CD4-positive, alpha-beta T cell treated with Interleukin-17A for 1 hour (primary cell): ENCODE results near the gene SATB1.
"Not testable (repeated sequence)": the region's sequence is repeated elsewhere in the genome, so short reads cannot be mapped to it uniquely, and the experiment has no call there.

Experiments used
- DNase-seq: peaks from one replicate; pipeline ENCODE4 v3.0.0-alpha.2; 2020

The SATB1 gene

DNA sequence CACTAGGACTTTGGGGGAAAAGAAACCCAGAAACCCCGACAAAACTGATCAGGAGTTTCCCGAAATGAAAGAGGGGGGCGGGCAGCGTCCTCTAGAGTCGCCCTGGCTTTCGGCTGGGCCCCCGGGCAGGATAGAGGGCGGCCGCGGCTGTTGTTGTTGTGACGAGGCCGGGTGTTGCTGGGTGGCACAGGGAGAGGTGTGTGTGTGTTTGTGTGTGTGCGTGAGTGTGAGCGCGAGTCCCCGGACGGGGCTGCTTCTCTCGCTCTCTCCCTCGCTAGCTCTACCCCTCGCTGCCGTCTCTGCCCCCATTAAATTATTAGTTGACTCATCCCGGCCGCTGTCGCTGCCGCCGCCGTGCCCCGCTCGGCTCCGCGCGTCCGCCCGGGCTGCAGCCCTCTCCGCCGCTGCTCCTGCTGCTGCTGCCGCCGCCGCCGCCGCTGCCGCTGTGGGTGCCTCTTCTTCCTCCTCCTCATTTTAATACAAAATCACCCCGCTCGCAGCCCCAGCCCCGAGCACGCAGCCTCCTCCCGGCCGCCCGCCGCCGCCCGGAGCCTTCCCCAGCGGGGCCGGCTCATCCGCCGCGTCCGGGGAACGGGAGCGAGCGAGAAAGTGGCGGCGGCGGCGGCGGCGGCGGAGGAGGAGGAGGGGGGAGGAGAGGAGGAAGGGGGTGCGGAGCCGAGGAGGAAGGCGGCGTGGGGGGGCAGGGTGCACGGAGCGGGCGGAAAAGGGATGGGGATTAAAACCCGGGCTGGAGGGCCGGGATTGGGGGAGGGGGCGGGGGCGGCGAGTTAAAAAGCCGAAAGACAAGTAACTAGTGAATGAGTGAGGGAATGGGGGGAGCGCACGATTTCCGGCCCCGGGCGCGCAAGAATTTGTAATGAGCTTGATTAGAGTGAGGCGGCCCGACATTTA, at the start of gene SATB1:
Gene SATB1, minus strand, starts transcription at position 611 of the 912 bp plus-strand sequence. CDS start 4,372 bp downstream, outside the sequence.
- DNase-seq, result peak; percentile 74

DNA sequence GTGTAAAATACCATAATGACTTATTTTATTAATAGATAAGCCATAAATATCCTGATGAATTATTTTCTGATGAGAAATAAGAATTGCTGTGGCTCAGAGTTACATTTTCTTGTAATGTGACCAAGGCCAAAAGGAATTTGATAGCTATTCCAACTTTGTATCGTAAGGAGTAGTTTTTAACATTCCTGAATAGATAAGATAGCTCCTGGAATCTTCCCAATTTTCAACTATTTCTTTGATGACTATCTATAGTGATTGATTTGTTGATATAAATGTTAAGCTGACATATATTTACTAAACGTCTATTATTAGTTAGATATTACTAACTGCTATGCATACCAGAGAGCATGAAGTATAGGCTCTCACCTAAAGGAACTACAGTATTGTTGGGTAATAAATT, 49.1 kb upstream of the SATB1 start:
- no peak for DNase-seq

DNA sequence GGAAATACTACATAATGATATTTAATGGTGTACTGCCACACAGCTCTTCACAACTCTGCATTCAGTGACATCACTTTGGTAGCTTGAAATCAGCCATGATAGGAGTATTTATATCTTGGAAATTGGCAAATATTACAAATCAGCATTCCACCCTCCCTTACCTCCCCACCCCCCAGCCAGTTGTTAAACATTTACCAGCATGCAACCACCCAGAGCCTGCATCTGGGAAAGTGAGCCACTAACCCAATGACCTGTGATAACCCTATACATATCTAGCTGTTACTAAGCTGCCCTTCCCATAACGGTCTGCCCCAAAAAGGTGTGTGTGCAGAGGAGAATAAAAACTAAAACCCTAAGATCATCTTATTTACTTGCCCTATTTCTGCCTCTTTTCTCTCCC, 44.6 kb upstream of the SATB1 start:
- no peak for DNase-seq

DNA sequence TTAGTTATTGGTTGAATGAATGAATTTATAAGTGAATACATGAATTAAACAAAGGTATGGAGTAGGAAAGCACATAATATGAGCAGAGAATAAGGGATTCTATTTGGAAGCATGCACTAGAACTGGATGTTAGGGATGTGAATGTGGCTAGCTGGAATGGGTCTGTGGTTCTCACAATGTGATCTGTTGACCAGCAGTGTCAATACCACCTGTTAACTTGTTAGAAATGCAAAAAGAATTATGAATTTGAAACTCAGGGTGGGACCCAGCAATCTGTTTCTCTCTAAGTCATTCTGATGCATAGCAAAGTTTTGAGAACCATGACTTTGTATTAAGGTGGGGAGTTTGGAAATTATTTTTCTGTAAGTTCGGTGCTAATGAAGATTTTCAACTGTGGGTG, 41.0 kb upstream of the SATB1 start:
- no peak for DNase-seq

DNA sequence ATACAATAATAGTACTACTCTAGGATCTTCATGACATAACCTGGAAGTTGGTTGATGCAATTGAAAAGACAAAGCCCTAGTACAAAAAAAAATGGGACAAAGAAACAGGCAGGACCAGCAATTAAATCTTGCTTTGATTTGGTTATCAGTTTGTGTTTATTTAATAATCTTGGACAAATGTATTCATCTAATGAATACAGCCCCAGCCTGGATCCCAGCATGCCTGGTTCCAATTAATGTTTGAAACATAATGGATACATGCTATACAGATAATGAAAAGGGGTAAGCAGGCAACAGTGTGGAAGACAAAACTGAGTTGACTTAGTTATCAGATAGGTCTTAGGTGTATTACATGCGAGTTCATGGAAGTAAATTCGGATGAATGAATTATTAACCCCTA, 29.6 kb upstream of the SATB1 start:
- no peak for DNase-seq

DNA sequence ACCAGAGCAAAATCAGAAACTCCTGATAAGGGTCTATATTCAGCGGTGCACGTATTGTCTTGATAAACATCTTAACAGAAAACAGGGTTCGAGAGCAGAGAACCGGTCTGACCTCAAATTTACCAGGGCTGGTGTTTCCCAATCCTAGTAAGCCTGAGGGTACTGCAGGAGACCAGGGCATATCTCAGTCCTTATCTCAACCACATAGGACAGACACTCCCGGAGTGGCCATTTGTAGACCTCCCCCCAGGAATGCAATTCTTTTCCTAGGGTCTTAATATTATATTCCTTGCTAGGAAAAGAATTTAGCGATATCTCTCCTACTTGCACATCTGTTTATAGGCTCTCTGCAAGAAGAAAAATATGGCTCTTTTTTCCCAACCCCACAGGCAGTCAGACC, 24.5 kb upstream of the SATB1 start:
- not testable (repeated sequence) for DNase-seq

DNA sequence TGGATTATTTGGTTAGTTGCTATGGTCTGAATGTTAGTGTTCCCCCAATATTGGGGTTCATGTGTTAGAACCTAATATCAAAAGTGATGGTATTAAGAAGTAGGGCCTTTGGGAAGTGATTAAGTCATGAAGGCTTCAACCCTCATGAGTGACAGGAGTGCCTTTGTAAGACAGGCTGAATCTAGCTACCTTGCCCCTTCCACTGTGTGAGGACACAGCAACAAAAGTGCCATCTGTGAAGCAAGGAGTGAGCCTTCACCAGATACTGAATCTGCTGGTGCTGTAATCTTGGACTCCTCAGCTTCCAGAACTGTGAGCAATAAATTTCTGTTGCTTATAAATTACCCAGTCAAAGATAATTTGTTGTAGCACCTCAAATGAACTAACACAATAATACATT, 22.6 kb upstream of the SATB1 start:
- DNase-seq, result no peak

DNA sequence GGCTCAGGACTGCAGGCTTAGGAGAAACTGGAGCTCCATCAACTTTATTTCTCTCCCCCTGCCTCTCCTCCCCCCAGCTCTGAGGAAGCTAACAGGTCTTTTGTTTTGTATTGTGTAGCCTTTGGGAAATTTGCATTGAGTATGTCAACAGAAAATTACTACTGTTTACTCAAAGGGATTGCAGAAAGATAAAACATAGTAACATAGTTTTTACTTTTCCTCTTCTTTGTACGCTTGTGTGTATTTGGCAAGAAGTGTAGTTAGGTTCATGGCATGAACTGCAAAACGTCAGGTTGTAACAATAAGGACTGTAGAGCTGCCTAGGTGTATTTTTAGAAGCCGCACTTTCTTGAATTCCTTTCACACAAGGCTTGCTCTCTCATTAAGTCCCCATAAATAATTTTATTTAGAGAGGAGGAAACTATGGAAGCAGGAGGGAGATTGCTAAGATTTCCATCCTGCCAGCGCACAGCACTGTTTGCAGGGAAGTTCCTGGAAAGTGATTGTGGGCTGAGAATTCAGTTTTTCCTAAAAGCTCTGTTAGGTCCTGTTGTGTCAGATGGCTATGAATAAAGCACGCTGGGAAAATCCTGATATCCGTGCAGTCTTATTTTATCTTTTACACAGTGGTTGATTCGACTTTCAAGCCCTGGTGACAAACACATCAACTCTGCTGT, 21.1 kb upstream of the SATB1 start:
- DNase-seq, result no peak

DNA sequence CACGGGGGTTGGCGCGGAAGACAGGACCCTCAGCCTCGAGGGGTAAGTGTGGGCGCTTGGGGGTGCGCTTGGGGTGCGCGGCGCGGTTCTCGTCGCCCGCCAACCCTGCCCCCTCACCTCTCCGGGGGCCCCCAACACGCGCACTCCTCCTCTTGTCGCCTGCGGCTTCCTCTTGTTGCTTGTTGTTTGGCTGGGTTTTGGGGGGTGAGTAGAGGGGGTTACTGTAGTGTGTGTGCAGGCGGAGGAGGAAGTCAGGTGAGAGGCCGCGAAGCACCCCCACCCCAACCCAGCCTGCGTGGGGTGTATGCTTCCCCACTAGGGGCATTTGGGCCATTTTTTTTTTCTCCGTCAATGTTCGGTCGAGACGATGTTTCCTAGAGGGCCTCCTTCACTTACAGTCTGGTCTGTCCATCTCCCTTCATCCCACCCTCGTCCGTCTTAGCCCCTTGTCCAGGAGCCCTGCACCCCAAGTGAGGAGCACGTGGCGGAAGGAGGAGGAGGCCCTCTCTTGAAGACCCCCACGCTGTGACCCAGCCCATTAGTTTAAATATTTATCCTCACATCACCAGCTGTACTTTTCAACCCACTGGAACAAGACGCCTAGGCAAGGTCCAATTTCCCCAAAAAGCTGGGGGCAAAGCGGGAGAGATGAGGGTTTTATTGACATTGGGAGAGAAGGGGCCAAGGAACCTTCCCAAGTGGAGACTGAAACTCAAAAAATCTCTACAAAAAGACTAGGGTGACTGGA, 20.4 kb upstream of the SATB1 start:
- peak; percentile 86 for DNase-seq

DNA sequence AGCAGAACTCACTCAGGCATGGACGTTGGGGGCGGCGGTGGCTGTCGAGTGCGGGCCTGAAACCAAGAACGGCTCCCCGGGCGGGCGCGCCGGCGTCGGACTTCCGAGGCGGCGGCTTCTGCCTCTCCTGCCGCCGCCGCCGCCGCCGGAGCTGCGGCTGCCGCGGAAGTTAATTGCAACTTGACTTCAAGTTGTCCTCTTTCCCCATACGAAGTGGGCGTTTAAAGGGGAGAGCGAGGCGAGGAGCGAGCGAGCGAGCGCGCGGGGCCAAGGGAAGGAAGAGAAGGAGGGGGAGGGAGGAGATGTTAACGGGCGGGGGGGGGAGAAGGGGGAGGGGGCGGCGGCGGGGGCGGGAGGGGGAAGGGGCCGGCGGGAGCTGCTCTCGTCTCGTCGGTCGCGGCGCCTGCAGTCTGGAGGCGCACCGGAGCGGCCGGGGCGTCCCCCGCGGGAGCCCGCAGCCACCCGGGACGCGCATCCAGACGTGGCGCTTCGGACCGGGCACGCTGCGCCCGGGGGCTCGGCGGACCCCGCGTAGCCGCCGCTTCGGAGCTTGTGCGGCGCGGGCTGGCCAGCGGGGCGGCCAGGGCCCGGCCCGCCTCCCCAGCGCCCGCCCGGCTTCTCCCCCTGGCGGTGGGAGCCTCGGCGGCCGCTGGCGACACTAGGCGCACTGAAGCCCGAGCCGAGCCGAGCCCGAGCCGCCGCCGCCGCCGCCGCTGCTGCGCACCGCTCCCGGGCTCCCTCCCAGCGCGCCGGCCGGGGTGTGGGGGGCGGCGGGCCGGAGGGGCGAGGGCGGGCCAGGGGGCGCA, 19.7 kb upstream of the SATB1 start:
- DNase-seq, result peak; percentile 85

DNA sequence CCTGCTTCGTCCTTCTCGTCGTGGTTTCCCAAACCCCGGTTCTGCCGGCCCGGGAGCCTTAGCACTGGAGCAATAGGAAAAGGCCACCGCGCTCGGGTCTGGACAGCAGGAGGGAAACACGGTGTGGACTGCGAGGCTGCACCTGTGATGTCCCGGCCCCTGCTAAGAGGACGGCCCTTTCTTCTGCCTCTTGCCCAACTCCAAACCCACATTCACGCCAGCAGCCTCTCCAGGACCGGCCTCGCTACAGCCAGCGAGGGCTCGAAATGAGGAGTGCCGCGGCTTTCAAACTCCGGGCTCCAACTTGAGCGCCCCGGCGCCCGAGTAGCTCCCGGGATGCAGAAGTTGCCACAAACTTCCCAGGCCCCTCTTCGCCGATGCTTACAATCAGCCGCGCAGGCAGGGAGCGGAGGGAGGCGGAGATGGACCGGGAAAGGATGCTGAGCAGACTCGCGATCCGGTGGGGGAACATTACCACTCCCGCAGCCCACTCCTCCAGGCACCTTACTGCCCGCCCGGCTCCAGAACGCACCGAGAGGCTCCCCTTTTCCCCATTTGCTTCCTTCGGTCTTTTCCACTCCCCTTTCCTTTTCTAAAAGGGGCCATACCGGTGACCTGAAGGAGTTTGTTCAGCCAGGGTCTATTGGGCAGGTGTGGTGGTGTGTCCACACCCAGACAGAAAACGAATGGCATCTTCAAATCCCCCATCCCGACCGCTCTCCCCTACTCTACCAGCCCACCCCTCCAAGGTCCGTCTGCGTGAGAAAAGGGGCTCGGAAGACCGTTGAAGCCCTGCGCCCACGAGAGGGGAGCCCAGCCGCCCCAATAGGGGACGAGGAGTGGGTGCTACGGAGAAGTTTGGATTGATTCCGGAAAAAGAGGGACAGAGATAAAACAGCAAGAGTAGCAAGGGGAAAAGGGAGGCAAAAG, 18.8 kb upstream of the SATB1 start:
- no peak for DNase-seq

DNA sequence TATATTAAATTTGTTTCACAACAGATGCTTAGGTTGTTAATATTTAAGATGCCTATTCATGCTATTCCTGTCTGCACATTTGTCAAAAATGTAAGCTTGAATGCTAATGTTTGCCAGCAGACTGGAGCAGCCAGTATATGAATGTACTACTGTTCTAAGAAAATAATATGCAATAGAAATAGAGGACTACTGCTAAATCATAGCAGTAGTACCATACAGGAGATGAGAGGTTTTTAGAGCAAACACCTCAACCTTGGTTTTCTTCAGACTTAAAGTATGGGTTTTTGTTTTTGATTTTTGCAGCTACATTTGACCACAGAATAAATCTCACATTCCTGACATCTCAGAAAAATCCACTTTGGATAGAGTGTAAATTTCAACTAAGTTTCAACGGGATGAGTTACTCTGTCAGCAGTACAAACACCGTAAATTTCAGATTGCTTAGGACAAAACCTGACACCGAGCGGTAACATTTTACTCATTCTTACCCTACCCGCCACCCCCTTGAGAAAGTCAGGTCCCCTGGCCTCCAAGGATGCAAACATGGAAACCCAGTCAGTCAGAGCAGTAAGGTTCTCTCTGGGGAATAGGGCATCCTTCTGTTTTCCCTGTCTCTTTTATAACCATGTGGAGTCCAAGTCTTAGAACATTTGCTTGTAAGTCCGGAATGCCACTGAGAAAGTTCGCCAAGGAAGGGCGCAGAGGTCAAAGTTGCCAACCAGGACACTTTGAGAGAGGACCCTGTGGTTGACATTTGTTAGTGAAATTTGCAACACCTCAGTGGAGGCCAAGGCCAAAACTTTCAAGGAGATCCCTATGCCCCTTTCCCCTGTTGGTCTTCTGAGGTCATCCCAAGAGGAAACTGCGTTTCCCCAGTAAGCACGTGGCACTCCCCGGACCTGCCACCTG, 17.9 kb upstream of the SATB1 start:
- DNase-seq, result no peak

DNA sequence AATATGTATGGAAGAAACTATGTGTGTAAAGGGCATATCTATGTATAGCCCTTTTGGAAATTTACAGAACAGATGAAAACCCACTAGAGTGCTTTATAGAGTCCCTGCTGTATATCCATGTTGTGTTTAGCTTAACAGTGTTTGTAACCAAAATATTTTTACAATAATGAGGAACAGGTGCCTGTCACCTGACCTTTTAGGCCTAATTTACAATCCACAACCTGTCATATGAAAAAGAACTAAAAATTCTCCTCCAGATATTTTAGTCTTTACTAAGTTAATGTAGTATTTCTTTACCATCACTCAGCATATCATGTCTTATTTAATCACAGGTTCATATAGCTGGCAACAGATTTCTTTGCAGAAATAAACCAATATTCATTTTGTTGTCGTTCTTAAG, 16.4 kb upstream of the SATB1 start:
- no peak for DNase-seq

DNA sequence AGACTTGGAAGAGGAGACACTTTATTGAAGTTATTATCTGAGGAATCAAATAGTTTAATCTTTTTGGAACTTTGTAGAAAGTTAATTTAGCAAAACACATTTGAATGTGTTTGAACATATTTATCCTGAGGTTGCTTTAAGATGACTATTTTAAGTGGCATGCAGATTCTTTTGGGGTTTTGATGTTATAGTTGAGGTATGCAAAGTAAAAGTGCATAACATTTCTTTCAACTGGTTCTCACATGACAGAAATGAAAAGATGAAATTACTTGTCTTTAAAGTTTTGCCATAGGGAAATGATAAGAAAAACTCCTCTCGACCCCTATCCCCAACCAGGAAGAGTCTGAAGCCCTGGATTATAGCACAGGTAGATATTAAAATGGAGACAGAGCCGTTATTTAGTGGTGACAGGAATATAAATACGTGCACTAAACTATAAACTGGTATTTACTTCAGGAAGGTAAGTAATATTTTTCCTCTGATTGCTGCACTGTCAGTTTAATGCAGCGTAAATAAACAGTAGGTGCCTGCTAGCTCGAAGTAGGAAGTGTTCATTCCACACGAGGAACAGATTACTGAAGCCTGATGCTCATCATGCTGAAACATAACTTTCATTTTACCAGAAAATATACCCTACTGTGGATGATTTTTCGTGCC, 15.1 kb upstream of the SATB1 start:
- no peak for DNase-seq

DNA sequence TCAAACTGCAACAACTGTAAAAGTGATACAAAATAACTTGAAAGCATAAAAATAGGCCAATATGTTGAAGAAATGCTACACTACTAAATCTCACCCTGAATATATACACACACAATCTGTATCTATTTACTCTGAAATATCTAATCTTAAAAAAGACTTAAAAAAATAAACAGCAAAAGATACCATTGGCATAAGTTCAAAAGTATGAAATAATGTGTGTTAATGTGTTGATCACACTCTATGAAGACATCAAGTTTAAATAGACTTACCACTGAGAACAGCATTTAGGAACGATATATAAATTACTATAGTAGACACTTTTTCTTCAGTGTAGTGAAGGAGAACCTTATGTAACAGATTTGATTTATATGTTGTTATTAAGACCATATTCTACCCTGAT, 14.1 kb upstream of the SATB1 start:
- DNase-seq, result no peak

DNA sequence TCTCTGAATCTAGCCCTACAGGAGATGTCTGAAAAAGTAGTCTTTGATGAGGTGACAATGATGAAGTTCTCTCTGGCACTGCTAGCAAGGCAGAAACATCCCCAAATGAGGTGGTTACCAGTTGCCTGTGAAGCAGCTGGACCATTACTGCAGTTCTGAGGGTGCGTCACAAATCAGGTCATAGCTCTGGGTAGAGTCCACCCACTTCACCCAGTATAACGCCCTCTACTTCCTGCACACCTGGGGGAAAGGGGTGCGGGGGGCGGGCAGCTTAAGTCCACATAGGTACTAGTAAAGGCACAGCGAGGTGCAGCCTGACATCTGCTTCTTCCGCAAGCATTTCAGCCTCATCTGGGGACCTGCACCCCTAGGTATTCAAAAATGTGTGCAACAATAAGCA, 13.4 kb upstream of the SATB1 start:
- peak; percentile 81 for DNase-seq

DNA sequence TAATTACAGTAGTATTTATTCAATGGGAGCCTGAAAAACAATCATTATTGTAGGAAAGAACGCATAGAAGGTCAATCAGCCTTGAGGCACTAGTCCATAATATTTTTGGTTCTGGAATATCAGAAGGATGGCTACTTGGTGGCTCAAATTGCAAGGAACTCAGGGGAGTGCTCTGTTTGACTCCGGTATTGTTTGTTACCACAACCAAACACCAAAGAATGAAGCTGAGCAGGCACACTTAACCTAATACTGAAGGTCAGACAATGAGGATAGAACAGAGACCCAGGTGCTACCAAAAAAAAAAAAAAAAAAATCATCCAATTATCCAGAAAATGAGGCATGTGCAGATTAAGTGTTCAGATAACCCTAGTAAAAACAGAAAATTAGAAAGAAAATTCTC, 11.1 kb upstream of the SATB1 start:
- no peak for DNase-seq

DNA sequence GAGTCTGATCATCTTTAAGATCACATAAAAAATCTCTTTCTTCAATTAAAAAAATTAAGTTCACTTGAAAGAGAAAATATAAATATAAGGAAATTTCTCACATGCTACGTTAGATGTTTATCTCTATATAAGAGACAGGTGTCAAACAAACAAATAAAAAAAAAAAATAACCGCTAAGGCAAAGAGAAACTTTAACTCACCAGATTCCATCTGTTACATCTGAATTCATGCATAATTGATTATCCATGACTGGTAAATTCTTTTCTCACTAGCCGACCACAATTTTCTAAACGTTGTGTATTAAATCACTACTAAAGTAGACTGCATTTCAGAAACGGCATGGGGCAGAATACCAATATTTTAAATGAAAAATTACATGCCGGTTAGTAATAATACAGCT, 9.6 kb upstream of the SATB1 start:
- no peak for DNase-seq

DNA sequence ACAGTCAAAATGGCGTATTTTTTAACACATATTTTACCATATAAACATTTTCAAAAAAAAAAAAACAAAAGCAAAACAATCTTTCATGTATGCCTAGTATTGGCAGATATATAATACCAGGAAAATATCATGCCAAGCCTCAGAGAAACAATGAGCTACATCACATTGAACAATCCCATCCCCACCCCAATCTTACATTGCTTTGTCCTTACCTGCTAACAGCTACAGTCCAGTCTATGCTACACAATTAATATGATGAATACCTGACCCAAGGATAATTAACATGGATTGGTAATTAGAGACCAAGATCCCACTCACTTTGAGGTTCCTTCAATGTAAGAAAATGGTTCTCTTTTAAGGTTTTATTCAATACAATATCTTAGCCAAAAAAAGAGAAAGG, 7.6 kb upstream of the SATB1 start:
- no peak for DNase-seq

DNA sequence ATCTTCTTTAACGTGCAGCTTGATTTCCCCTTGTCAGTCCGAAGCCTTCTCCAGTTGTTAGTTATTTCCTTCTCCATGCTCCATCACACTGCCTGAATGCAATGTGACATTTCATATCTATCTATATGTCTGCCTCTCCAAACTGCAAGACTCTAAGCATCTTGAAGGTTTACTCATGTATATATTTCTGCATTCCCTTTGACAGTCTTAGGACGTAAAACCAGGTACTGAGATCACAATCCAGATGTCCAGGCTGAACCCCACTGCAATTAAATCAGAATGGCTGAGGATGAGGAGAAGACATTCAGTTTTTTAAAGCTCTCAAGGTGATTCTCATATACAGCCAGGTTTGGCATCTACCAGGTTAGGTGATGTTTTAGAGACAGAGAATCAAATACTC, 6.1 kb upstream of the SATB1 start:
- DNase-seq, result no peak
